HG03108 (cell line): ENCODE measurements around the gene LRRC8D.

Source experiments
- ATAC-seq: cut with Tn5 transposase; IDR thresholded peaks from one replicate; pipeline ENCODE4 v1.9.1; 2021; ENCODE audit warnings: moderate library complexity; ENCODE audit not compliant: unreplicated experiment

LRRC8D gene

GRCh38 chr1:89865498-89866382, 44.9 kb downstream of the LRRC8D start:
- no peak for ATAC-seq

GRCh38 chr1:89866568-89866967, 45.7 kb downstream of the LRRC8D start:
- ATAC-seq: no peak

DNA sequence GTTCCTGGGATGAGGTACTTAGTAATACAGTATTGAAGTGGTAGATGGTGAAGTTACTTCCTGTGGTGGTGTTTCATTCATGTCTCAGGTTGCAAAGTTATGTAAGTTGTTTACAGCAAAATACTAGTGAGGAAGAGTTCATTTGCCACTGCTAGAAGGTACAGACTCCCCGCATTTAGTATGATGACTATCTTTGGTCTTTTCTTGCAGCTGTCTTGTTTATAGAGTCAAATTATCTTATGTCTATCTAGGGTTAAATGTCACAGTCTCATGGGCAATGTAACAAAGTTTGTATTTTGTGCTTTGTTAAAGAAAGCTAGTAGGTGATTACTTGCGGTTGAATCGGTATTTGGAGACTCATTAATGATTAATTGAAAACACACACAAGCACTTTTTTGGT, 50.2 kb downstream of the LRRC8D start:
- ATAC-seq: no peak

DNA sequence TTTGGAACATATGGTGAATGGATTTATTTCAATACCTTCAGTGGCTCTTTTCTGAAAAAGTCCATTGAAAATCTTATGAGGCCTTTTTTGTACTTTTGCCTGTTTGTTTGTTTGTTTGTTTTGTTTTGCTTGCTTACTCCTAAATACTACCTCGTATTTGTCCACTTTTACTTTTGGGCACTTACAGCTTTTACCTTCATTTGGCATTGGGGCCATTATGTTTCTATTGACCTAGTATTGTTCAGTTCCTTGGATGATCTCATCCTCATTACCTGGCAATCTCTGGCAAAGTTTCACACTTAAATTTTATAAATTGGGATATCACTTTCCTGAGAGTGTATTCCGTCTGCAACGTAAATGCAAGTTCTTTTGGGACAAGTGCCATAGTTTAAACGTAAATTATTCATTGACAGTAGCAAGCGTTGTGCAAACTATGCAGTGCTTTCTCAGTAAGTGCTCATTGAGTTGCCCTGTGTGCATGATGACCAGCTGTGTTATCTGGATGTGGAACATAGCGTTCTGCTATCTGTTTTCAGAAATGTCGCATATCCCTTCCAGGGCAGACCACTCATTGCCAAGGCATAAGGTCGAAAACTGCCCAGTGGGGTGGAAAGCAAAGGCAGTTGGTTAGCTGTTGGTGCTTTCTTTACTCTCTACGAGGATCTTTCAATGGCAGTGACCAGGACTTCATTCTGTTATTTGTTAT, 51.1 kb downstream of the LRRC8D start:
- ATAC-seq: no peak

- ATAC-seq: no peak
Measured at GRCh38 chr1:89872567-89872966, 51.7 kb downstream of the LRRC8D start.

DNA sequence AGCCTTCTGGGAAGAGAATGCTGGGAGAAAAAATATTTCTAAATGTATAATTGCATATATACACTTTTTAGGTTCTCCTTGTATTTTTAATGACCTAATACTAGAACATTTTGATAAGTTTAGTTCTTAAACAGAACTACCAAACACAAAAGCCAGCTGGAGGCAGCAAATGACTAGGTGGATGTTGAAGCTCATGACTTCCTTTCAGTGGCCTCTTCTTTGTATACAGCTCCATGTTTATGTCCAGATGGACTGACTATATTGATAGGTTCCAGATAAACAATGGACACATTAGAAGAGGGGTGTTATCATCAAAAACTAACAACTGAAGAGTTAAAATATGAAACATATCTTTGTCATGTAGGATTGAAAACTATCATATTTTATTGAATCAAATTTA, 52.5 kb downstream of the LRRC8D start:
- no peak for ATAC-seq

DNA sequence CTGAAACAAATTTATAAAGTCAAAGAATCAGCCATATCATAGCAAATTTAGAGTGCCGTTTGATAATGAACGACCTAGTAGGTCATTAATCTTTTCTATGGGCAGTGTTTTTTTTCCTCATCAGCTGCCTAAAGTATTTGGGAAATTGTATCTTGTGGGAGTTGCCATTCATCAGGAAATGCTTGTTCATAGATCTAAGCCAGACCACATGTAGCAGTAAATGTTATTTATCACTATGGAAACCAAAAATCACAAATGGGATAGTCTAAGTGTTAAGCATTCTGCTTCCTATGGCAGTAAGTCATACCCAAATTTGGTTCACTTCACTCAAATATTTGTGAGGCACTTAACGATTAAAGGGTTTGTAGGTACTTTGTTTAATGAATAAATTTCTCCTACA, 52.9 kb downstream of the LRRC8D start:
- no peak for ATAC-seq

GRCh38 chr1:89876463-89876862, 55.6 kb downstream of the LRRC8D start:
- ATAC-seq: no peak

DNA sequence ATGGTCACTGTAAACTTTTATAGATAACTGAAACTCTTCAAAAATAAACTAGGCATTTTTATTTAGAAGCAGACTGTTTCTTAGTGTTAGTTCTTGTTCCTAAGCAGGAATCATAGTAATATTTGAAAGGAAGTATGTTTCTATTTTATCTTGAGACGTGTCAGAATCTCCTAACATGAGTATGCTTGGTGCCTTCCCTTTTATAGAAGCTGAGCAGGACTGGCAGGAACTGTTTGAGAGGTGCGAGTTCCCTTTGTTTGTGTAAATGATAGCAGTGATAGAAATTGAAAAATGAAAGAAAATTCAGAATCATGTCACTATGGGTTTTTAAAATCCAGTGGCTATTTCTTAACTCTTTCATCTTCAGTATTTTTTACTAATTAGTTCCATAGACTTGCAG, 56.9 kb downstream of the LRRC8D start:
- ATAC-seq: no peak

DNA sequence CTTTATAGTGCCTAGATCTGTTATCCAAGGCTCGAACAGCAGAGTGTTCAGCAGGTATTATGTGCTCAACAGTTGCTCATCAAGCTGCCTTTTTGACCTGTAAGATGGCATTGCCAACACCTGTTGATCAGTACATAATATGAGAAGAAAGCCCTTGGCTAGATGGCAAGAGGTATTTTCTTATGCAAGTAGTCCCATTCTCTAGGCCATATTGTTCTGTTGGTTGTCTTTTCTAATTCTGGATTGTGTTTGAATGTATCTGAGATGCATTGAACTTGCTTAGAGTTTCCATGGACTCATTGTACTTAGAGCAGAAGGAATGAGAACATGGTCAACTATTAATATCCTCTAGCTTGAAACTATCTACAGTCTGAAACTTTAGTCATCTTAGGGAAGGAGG, 57.4 kb downstream of the LRRC8D start:
- no peak for ATAC-seq

DNA sequence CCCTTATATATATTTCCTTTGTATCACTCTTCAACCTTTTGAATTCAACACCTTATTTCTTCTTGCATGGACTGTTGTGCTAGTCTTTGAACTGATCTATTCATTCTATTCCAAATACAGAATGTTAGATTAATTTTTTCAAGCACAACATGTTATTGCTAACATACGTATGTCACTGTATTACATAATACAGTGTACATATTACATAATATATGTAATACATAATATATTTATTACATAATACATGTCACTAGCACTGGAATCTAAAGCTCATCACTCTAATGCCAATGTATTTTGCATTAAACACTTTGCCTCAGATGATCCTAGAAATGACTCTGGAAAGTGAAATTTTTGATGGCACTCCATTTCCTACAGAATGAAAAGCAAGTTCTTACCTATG, 59.8 kb downstream of the LRRC8D start:
- ATAC-seq: no peak

DNA sequence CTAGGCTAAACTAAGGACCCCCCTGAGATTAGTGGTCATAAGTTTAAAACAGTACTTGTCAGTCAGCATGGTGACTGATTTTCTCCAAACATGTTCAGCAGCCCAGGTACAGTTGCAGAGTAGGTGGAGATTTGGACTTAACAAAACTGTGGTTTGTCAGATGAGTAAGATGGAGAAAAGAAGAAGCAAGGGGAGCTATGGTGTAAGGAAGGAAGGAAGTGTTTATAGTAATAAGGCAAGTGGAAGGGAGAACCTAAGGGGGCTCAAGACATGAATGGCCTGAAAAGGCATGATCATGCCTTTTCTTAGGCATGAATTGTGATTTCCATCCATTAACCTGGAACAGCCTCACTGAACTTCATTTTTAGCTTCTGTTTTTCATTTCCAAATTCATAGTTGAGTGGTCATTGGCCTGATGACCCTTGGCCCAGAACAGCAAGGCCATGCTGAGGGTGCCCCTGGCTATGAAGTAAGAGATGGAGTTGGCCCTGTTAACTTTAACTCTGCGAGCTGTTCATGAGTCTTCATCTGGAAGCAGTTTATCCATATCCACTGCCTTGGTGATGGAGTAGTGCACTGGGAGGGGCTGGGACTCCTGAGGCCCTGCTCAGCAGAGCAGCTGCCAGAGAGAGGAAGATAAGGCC, 60.7 kb downstream of the LRRC8D start:
- no peak for ATAC-seq

DNA sequence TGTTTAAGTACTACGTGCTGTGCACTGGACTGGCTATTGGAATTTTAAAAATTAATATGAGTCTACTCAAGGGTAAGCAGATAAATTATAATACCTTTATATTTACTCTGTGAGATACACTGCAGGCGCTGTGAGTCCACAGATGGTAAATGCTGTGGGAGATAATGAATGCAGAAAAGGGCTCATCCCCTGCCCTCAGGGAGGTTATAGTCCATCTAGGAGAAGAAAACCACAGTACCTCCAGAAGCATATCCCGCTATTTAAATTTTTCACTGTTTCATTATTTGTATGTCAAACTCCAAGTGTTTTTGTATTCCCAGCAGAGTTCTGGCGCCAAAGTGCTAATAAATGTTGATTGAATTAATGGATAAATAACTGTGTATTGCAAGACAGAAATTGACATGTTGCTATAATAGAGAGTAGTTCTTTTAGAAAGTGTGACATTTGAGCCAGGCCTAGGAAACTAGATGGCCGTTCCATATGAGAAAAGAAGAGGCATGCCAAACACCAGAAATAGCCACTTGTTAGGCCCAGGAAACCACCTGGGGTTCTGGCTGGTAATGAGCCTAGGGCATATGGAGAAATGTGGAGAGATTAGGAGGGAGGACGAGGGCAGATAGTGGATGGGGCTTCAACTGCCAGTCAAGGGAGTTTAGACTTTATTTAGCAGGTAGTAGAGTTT, 61.7 kb downstream of the LRRC8D start:
- no peak for ATAC-seq

GRCh38 chr1:89883030-89883379, 62.2 kb downstream of the LRRC8D start:
- no peak for ATAC-seq

GRCh38 chr1:89884718-89885596, 64.1 kb downstream of the LRRC8D start:
- no peak for ATAC-seq

DNA sequence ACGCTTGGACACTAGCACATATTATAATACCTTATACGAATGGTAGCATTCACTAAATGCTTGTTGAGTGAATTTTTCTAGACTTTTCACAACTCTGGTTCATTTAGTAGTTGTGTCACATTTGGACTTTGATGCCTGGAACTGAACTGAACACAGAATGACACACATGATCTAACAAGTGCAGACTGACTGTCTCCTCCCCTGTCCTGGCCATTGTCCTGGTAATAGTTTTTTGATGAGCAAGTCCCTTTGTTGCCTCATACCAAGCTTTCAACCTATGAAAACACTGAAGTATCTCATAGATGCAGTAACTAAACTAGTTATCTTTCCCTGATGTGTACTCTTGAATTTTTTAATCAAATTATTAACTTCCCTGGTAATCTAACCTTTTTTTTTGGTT, 66.4 kb downstream of the LRRC8D start:
- no peak for ATAC-seq

DNA sequence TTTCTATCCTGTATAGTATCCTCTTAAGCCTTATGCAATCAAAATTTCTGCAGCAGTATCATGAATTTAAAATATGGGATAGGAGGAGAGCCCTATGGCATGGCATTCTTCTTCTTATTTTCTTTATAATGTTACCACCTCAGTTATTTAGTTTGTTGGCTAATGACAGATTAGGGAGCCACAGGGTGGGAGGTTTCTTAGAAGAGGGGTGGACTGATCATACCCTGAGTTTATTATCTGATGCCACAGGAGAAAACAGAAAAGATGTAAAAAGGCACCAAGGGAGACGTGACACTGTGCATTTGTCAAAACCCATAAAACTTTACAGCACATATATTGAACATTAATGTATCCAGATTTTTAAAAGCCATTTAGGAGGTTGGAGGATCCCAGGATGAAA, 66.9 kb downstream of the LRRC8D start:
- no peak for ATAC-seq

GRCh38 chr1:89888480-89889322, 67.9 kb downstream of the LRRC8D start:
- ATAC-seq: no peak

DNA sequence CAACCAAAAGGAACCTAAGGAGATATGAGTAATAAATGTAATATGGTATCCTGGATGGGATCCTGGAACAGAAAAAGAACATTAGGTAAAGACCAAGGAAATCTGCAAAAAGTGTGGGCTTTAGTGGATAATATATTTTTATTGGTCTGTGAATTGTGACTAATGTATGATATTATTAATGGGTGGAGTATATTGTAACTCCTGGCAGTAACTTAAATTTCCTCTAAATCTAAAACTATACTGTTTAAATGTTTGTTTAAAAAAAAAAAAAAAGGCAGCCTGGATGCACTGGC, 68.4 kb downstream of the LRRC8D start:
- ATAC-seq: no peak
